B cell (primary cell): ENCODE data around the gene MEX3A.

Experiments used
- EZH2 ChIP-seq: IDR thresholded peaks from 2 replicates; pipeline ENCODE4 v1.6.1; 2012; ENCODE audit warnings: borderline replicate concordance, low read depth, mild to moderate bottlenecking, moderate library complexity, low read length; ENCODE audit not compliant: insufficient read depth, poor library complexity, severe bottlenecking
- TF ChIP-seq, protein P1 (sequence below): fragments of 200-600 bp; IDR thresholded peaks from one replicate; pipeline ENCODE4 v1.8.0; 2022; ENCODE audit warnings: antibody characterized with exemption, mild to moderate bottlenecking

DNA sequence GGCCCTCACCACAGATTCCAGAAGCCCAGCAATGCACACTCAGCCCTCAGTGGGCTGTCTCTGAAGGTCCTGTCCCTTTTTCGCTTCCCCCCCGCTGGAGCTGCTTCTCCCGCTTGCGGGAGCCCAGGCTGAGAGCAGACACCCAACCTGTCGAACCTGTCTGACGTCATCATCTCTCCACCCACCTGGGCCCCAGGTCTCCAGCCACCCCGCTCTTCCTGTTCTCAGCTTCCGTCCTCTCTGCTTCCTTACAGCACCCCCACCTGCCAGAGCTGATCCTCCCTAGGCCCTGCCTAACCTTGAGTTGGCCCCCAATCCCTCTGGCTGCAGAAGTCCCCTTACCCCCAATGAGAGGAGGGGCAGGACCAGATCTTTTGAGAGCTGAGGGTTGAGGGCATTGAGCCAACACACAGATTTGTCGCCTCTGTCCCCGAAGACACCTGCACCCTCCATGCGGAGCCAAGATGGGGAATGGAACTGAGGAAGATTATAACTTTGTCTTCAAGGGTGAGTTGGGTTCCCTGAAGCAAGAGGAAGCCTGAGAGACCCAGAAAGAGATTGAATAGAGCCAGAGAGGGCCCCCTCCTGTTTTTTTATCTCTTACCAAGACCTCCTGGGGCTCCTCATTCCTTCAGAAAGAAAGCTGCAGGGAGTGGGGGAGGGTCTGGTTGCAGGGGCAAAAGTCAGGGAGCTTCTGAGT is 21.2 kb downstream of the MEX3A start, which contains the start of gene RAB25:
- TF ChIP-seq, protein P1, sequence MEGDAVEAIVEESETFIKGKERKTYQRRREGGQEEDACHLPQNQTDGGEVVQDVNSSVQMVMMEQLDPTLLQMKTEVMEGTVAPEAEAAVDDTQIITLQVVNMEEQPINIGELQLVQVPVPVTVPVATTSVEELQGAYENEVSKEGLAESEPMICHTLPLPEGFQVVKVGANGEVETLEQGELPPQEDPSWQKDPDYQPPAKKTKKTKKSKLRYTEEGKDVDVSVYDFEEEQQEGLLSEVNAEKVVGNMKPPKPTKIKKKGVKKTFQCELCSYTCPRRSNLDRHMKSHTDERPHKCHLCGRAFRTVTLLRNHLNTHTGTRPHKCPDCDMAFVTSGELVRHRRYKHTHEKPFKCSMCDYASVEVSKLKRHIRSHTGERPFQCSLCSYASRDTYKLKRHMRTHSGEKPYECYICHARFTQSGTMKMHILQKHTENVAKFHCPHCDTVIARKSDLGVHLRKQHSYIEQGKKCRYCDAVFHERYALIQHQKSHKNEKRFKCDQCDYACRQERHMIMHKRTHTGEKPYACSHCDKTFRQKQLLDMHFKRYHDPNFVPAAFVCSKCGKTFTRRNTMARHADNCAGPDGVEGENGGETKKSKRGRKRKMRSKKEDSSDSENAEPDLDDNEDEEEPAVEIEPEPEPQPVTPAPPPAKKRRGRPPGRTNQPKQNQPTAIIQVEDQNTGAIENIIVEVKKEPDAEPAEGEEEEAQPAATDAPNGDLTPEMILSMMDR, result no peak
- no peak for TF ChIP-seq EZH2
